CD14-positive monocyte (primary cell): ENCODE data around the gene UBE2U. TPM values are rescaled to one million over a fixed set of nuclear protein-coding genes. Genes with fewer than 3 reads are reported as not detected.

Source experiments
- DNase-seq, 3 donors: peaks; one replicate each; pipeline ENCODE4 v3.0.0-alpha.2; 2011 to 2022
- H2AFZ ChIP-seq: 2 replicates; pipeline ENCODE4 v1.6.0; 2012; ENCODE audit warnings: mild to moderate bottlenecking, low read depth, low read length, inconsistent platforms; ENCODE audit not compliant: insufficient read depth, poor library complexity, severe bottlenecking
- H3K27ac ChIP-seq, 2 donors: 1 replicate in 1 of 2; 2 replicates in 1 of 2; pipeline ENCODE4 v1.5.1; 2012 to 2013; ENCODE audit warnings: low read length in 2 of 2, control low read depth in 1 of 2, inconsistent platforms in 1 of 2, low read depth in 1 of 2, mild to moderate bottlenecking in 1 of 2
- H3K27me3 ChIP-seq, 2 donors: one replicate each; pipeline versions ENCODE4 v1.6.0 to v1.6.1; 2011 to 2013; ENCODE audit warnings: low read length in 2 of 2; ENCODE audit not compliant: control insufficient read depth in 2 of 2, insufficient read depth in 2 of 2
- H3K36me3 ChIP-seq, 2 donors: replicated peaks in 1 of 2; 1 replicate in 1 of 2; 2 replicates in 1 of 2; pipeline versions ENCODE4 v1.5.1 to v1.6.1; 2012 to 2013; ENCODE audit warnings: low read length in 2 of 2, control low read depth in 1 of 2, inconsistent platforms in 1 of 2, mild to moderate bottlenecking in 1 of 2; ENCODE audit not compliant: insufficient read depth in 2 of 2, control insufficient read depth in 1 of 2
- H3K4me1 ChIP-seq, 2 donors: 1 replicate in 1 of 2; 2 replicates in 1 of 2; pipeline versions ENCODE4 v1.5.1 to v1.6.1; 2012 to 2013; ENCODE audit warnings: low read length in 2 of 2, control low read depth in 1 of 2, inconsistent platforms in 1 of 2, mild to moderate bottlenecking in 1 of 2, moderate library complexity in 1 of 2; ENCODE audit not compliant: insufficient read depth in 2 of 2, control insufficient read depth in 1 of 2
- H3K4me2 ChIP-seq: replicated peaks from 2 replicates; pipeline ENCODE3; 2012; ENCODE audit warnings: low read length, moderate library complexity, mild to moderate bottlenecking; ENCODE audit not compliant: poor library complexity, severe bottlenecking; ENCODE audit errors: extremely low read depth
- H3K4me3 ChIP-seq, 3 experiments: fragments of 200-600 bp in 1 of 3; sonication (generic) in 1 of 3; replicated peaks in 1 of 3; 1 replicate in 2 of 3; 2 replicates in 1 of 3; pipeline ENCODE4 v1.5.1; 2011 to 2013; ENCODE audit warnings: low read length in 3 of 3, mild to moderate bottlenecking in 3 of 3, control low read depth in 2 of 3, low read depth in 2 of 3, inconsistent platforms in 1 of 3, moderate library complexity in 1 of 3
- H3K79me2 ChIP-seq: 2 replicates; pipeline ENCODE4 v1.6.0; 2012; ENCODE audit warnings: mild to moderate bottlenecking, control low read depth, inconsistent platforms, low read length, moderate library complexity; ENCODE audit not compliant: insufficient read depth
- H3K9ac ChIP-seq: 2 replicates; pipeline ENCODE4 v1.6.0; 2017; ENCODE audit warnings: low read length, mild to moderate bottlenecking; ENCODE audit not compliant: insufficient read depth, poor library complexity, severe bottlenecking
- H3K9me3 ChIP-seq, 2 donors: replicated peaks in 1 of 2; 1 replicate in 1 of 2; 2 replicates in 1 of 2; pipeline versions ENCODE4 v1.5.1 to v1.6.1; 2012 to 2013; ENCODE audit warnings: low read length in 2 of 2, control low read depth in 1 of 2; ENCODE audit not compliant: control insufficient read depth in 1 of 2, insufficient read depth in 1 of 2
- H4K20me1 ChIP-seq: 2 replicates; pipeline ENCODE4 v1.6.0; 2012; ENCODE audit warnings: mild to moderate bottlenecking, low read length, control low read depth, moderate library complexity; ENCODE audit not compliant: insufficient read depth
- H3K27ac Mint-ChIP-seq, 7 donors: one replicate each; pipeline ENCODE4 v1.8.0; 2020; ENCODE audit warnings: mild to moderate bottlenecking in 7 of 7, mixed read lengths in 7 of 7, moderate library complexity in 6 of 7, inconsistent platforms in 2 of 7
- H3K27me3 Mint-ChIP-seq, 3 donors: one replicate each; pipeline ENCODE4 v1.8.0; 2021 to 2022; ENCODE audit warnings: low read depth in 3 of 3, mild to moderate bottlenecking in 3 of 3, mixed read lengths in 3 of 3, moderate library complexity in 3 of 3, inconsistent platforms in 1 of 3
- H3K36me3 Mint-ChIP-seq, 2 donors: one replicate each; pipeline ENCODE4 v1.8.0; 2020; ENCODE audit warnings: mixed read lengths in 2 of 2, inconsistent platforms in 1 of 2, mild to moderate bottlenecking in 1 of 2
- H3K4me1 Mint-ChIP-seq: one replicate; pipeline ENCODE4 v1.8.0; 2020; ENCODE audit warnings: mild to moderate bottlenecking, mixed read lengths
- H3K4me3 Mint-ChIP-seq, 2 donors: one replicate each; pipeline ENCODE4 v1.8.0; 2020; ENCODE audit warnings: mild to moderate bottlenecking in 2 of 2, mixed read lengths in 2 of 2, moderate library complexity in 1 of 2
- H3K9me3 Mint-ChIP-seq, 7 donors: one replicate each; pipeline ENCODE4 v1.8.0; 2020 to 2022; ENCODE audit warnings: mixed read lengths in 7 of 7, mild to moderate bottlenecking in 6 of 7, moderate library complexity in 6 of 7, inconsistent platforms in 2 of 7
- CTCF ChIP-seq: fragments of 200-600 bp; IDR thresholded peaks from one replicate; pipeline ENCODE4 v1.8.0; 2022; ENCODE audit warnings: antibody characterized with exemption, mild to moderate bottlenecking
- WGBS: methylation state at CpG from one replicate; pipeline ENCODE4 v1.1.5; 2013; ENCODE audit warnings: missing lambda C conversion rate; ENCODE audit not compliant: insufficient coverage; 5-methylcytosine and 5-hydroxymethylcytosine counted together
- intact Hi-C, 2 donors: fragments of 100-400 bp; cut with micrococcal nuclease; formaldehyde crosslinking; loops; one replicate each; pipeline versions ENCODE4 v1.15.0 to v1.15.1; 2023
- polyA plus RNA-seq, 3 donors: library from polyadenylated mRNA; depleted of rRNA in 1 of 3; unstranded in 2 of 3; stranded (reverse) in 1 of 3; fragments of 300-500 nt in 2 of 3; fragments of >200 nt in 1 of 3; fragmentation: Illumina TruSeq in 2 of 3; gene quantifications; 1 replicate in 2 of 3; 2 replicates in 1 of 3; pipeline ENCODE4 v1.2.3, GENCODE V29; 2012 to 2021

The UBE2U gene
- polyA plus RNA-seq, 3 donors: not detected

- Histone ChIP-seq H3K79me2 (no peaks in the 10 kb centered on the region), H3K27me3 (no peaks in the 10 kb centered on the region), H3K4me1 (no peaks in the 10 kb centered on the region), H2AFZ (no peak overlapping the region), H3K9ac (no peak overlapping the region), H3K4me2 (no peak overlapping the region), H3K9me3 (peaks cover 0 to 2% of the 10 kb centered on the region in 2 donors), H3K27ac (no peak overlapping the region), H4K20me1 (no peaks in the 10 kb centered on the region), H3K36me3 (no peaks in the 10 kb centered on the region), H3K4me3 (no peak overlapping the region)
- no peak for DNase-seq
- no peak for TF ChIP-seq CTCF
- Mint-ChIP-seq H3K4me1 (no peaks in the 10 kb centered on the region), H3K9me3 (peaks cover 0 to 3% (median 0%) of the 10 kb centered on the region in 7 donors), H3K27me3 (peaks cover 0 to 4% (median 2%) of the 10 kb centered on the region in 3 donors), H3K36me3 (no peaks in the 10 kb centered on the region), H3K4me3 (no peak overlapping the region), H3K27ac (no peak overlapping the region)
- WGBS: 92% methylated on average over 7 of the region's 7 CpGs
- intact Hi-C loops: no loop called here
Observed at GRCh38 chr1:64186898-64187280, 16.5 kb upstream of the UBE2U start.

GRCh38 chr1:64187646-64188045, 15.8 kb upstream of the UBE2U start:
- no peaks in the 10 kb centered on the region for H3K79me2 ChIP-seq
- Mint-ChIP-seq H3K27ac (no peak overlapping the region), H3K4me3 (no peak overlapping the region), H3K9me3 (peaks cover 0 to 6% (median 0%) of the 10 kb centered on the region in 7 donors), H3K4me1 (no peaks in the 10 kb centered on the region), H3K36me3 (no peaks in the 10 kb centered on the region), H3K27me3 (peaks cover 0 to 2% (median 2%) of the 10 kb centered on the region in 3 donors)
- no peak overlapping the region for H2AFZ ChIP-seq
- peaks cover 0 to 6% of the 10 kb centered on the region in 2 donors for H3K9me3 ChIP-seq
- no peak for DNase-seq
- no peaks in the 10 kb centered on the region for H4K20me1 ChIP-seq
- no peak for TF ChIP-seq CTCF
- no peak overlapping the region for H3K4me2 ChIP-seq
- no peaks in the 10 kb centered on the region for H3K36me3 ChIP-seq
- H3K27me3 ChIP-seq: no peaks in the 10 kb centered on the region
- WGBS: 95% methylated on average over 3 of the region's 4 CpGs
- H3K9ac ChIP-seq: no peak overlapping the region
- intact Hi-C loops: no loop called here
- H3K27ac ChIP-seq: no peak overlapping the region
- H3K4me1 ChIP-seq: no peaks in the 10 kb centered on the region
- no peak overlapping the region for H3K4me3 ChIP-seq
